HUES6 (cell line): ENCODE measurements around the gene AHI1.

ENCODE experiments used
- H3K27ac ChIP-seq: 2 replicates; pipeline ENCODE4 v1.7.0; 2013; ENCODE audit warnings: low read depth, mild to moderate bottlenecking, low read length, inconsistent platforms
- H3K27me3 ChIP-seq: 2 replicates; pipeline ENCODE4 v1.6.1; 2013; ENCODE audit warnings: low read length; ENCODE audit not compliant: control insufficient read depth, insufficient read depth
- H3K36me3 ChIP-seq: 2 replicates; pipeline ENCODE4 v1.6.1; 2013; ENCODE audit warnings: low read length; ENCODE audit not compliant: control insufficient read depth, insufficient read depth
- H3K4me1 ChIP-seq: 2 replicates; pipeline ENCODE4 v1.6.1; 2013; ENCODE audit warnings: low read length; ENCODE audit not compliant: control insufficient read depth, insufficient read depth
- H3K4me3 ChIP-seq: 2 replicates; pipeline ENCODE4 v1.5.1; 2013; ENCODE audit warnings: low read depth, low read length
- H3K9ac ChIP-seq: one replicate; pipeline ENCODE4 v1.6.1; 2013; ENCODE audit warnings: mild to moderate bottlenecking, low read length
- H3K9me3 ChIP-seq: 2 replicates; pipeline ENCODE4 v1.6.1; 2013; ENCODE audit warnings: low read depth, low read length; ENCODE audit not compliant: control insufficient read depth, insufficient read depth

The AHI1 gene

GRCh38 chr6:135418040-135418760, 79.3 kb downstream of the AHI1 start:
- Histone ChIP-seq H3K4me1 (no peaks in the 10 kb centered on the region), H3K27me3 (no peaks in the 10 kb centered on the region), H3K9me3 (no peaks in the 10 kb centered on the region), H3K36me3 (no peaks in the 10 kb centered on the region), H3K27ac (no peak overlapping the region), H3K9ac (no peak overlapping the region), H3K4me3 (no peak overlapping the region)

- Histone ChIP-seq H3K4me1 (no peaks in the 10 kb centered on the region), H3K27ac (no peak overlapping the region), H3K27me3 (no peaks in the 10 kb centered on the region), H3K4me3 (no peak overlapping the region), H3K36me3 (0 out of 2 replicates have a peak, but pooled peaks cover 4% of the 10 kb centered on the region), H3K9me3 (no peaks in the 10 kb centered on the region), H3K9ac (no peak overlapping the region)
Observed at GRCh38 chr6:135412761-135413160, 84.8 kb downstream of the AHI1 start.

GRCh38 chr6:135411849-135412248, 85.7 kb downstream of the AHI1 start:
- Histone ChIP-seq H3K27me3 (no peaks in the 10 kb centered on the region), H3K9ac (no peak overlapping the region), H3K4me3 (no peak overlapping the region), H3K36me3 (0 out of 2 replicates have a peak, but pooled peaks cover 4% of the 10 kb centered on the region), H3K9me3 (no peaks in the 10 kb centered on the region), H3K27ac (no peak overlapping the region), H3K4me1 (no peaks in the 10 kb centered on the region)

- Histone ChIP-seq H3K4me1 (no peaks in the 10 kb centered on the region), H3K27me3 (no peaks in the 10 kb centered on the region)
Observed at GRCh38 chr6:135411339-135411738, 86.2 kb downstream of the AHI1 start.

GRCh38 chr6:135410856-135411255, 86.7 kb downstream of the AHI1 start:
- H3K4me1 ChIP-seq = no peaks in the 10 kb centered on the region

More at GRCh38 chr6:135411339-135411738, 86.2 kb downstream of the AHI1 start:
- H3K36me3 ChIP-seq = 0 out of 2 replicates have a peak, but pooled peaks cover 4% of the 10 kb centered on the region
- no peaks in the 10 kb centered on the region for H3K9me3 ChIP-seq
- H3K4me3 ChIP-seq = no peak overlapping the region
- no peak overlapping the region for H3K9ac ChIP-seq
- no peak overlapping the region for H3K27ac ChIP-seq

GRCh38 chr6:135403584-135403983, 94.0 kb downstream of the AHI1 start:
- H3K9me3 ChIP-seq = no peaks in the 10 kb centered on the region
- no peak overlapping the region for H3K27ac ChIP-seq
- no peak overlapping the region for H3K4me3 ChIP-seq
- H3K4me1 ChIP-seq = peaks cover 9% of the 10 kb centered on the region
- no peaks in the 10 kb centered on the region for H3K36me3 ChIP-seq
- no peak overlapping the region for H3K9ac ChIP-seq
- H3K27me3 ChIP-seq = no peaks in the 10 kb centered on the region

More at GRCh38 chr6:135410856-135411255, 86.7 kb downstream of the AHI1 start:
- Histone ChIP-seq H3K36me3 (0 out of 2 replicates have a peak, but pooled peaks cover 4% of the 10 kb centered on the region), H3K9me3 (no peaks in the 10 kb centered on the region), H3K9ac (no peak overlapping the region), H3K4me3 (no peak overlapping the region), H3K27me3 (no peaks in the 10 kb centered on the region), H3K27ac (no peak overlapping the region)

- Histone ChIP-seq H3K9me3 (no peaks in the 10 kb centered on the region), H3K27ac (no peak overlapping the region), H3K4me3 (no peak overlapping the region), H3K36me3 (no peaks in the 10 kb centered on the region), H3K27me3 (no peaks in the 10 kb centered on the region), H3K4me1 (peaks cover 9% of the 10 kb centered on the region), H3K9ac (no peak overlapping the region)
Observed at GRCh38 chr6:135402311-135402710, 95.2 kb downstream of the AHI1 start.

GRCh38 chr6:135397172-135397952, 100.2 kb downstream of the AHI1 start:
- Histone ChIP-seq H3K9me3 (no peaks in the 10 kb centered on the region), H3K9ac (no peak overlapping the region), H3K4me1 (peaks cover 9% of the 10 kb centered on the region), H3K27me3 (no peaks in the 10 kb centered on the region), H3K4me3 (no peak overlapping the region), H3K36me3 (no peaks in the 10 kb centered on the region), H3K27ac (no peak overlapping the region)

GRCh38 chr6:135395136-135395535, 102.4 kb downstream of the AHI1 start:
- H3K9ac ChIP-seq = no peak overlapping the region
- H3K9me3 ChIP-seq = no peaks in the 10 kb centered on the region
- no peaks in the 10 kb centered on the region for H3K27me3 ChIP-seq
- no peak overlapping the region for H3K4me3 ChIP-seq
- no peak overlapping the region for H3K27ac ChIP-seq
- no peaks in the 10 kb centered on the region for H3K4me1 ChIP-seq
- H3K36me3 ChIP-seq = no peaks in the 10 kb centered on the region

- H3K9me3 ChIP-seq = no peaks in the 10 kb centered on the region
- no peak overlapping the region for H3K9ac ChIP-seq
- no peak overlapping the region for H3K27ac ChIP-seq
- no peaks in the 10 kb centered on the region for H3K36me3 ChIP-seq
- no peaks in the 10 kb centered on the region for H3K4me1 ChIP-seq
- no peaks in the 10 kb centered on the region for H3K27me3 ChIP-seq
- no peak overlapping the region for H3K4me3 ChIP-seq
Observed at GRCh38 chr6:135393289-135393688, 104.3 kb downstream of the AHI1 start.

GRCh38 chr6:135390458-135390857, 107.1 kb downstream of the AHI1 start:
- no peaks in the 10 kb centered on the region for H3K36me3 ChIP-seq
- H3K9ac ChIP-seq = no peak overlapping the region
- H3K27me3 ChIP-seq = no peaks in the 10 kb centered on the region
- no peak overlapping the region for H3K27ac ChIP-seq
- no peaks in the 10 kb centered on the region for H3K4me1 ChIP-seq
- no peak overlapping the region for H3K4me3 ChIP-seq
- no peaks in the 10 kb centered on the region for H3K9me3 ChIP-seq
